ENCODE results near the gene ALDH3A1. TPM values are rescaled to one million over a fixed set of nuclear protein-coding genes. Genes with fewer than 3 reads are reported as not detected.

The ALDH3A1 gene
- total RNA-seq, 1 experiment from 2014 or later: 30.1 TPM

- no peaks in the 10 kb centered on the region for H3K9me2 ChIP-seq (replicated peaks; ENCODE audit: low read length)
- no peaks in the 10 kb centered on the region for H3K36me3 ChIP-seq (ENCODE audit: low read depth, low read length)
- CTCF ChIA-PET: interaction anchor here (1.0 kb wide), 2 partner anchors 18 to 23 kb away, joined by 3 to 5 read pairs; no protein-coding TSS in a partner anchor
- intact Hi-C loops (cut with micrococcal nuclease): no loop called here
- no peaks in the 10 kb centered on the region for H3F3A ChIP-seq (ENCODE audit: low read length, unreplicated experiment)
- TF ChIP-seq EZH2phosphoT487 (IDR thresholded peaks at IDR 0.05; ENCODE audit: borderline replicate concordance, low read length) (no peak), CTCF (conservative IDR thresholded peaks at IDR 0.05; ENCODE audit: low read depth, low read length) (no peak), EZH2 (IDR thresholded peaks at IDR 0.05; ENCODE audit: low read length, unreplicated experiment) (no peak)
- H3K27ac ChIP-seq (ENCODE audit: low read length): no peak overlapping the region
- H3K4me3 ChIP-seq (ENCODE audit: low read length): no peak overlapping the region
- POLR2A ChIA-PET (ENCODE audit: unreplicated experiment): no interaction called here
- H4K20me1 ChIP-seq (ENCODE audit: low read length): no peaks in the 10 kb centered on the region
- no peak for ATAC-seq
- no peaks in the 10 kb centered on the region for H3K9me3 ChIP-seq (ENCODE audit: low read length)
- H3K79me2 ChIP-seq (ENCODE audit: low read length): no peaks in the 10 kb centered on the region
- H3K4me2 ChIP-seq (ENCODE audit: low read length): no peak overlapping the region
- no peak overlapping the region for H2AFZ ChIP-seq (ENCODE audit: low read length)
- H3K27me3 ChIP-seq (ENCODE audit: low read length): no peaks in the 10 kb centered on the region
- no TSS peak for BruUV-seq (replicated peaks)
- no peak for DNase-seq
- peaks cover 31% of the 10 kb centered on the region for H3K4me1 ChIP-seq (ENCODE audit: insufficient read depth, low read length)
- no peak overlapping the region for H3K9ac ChIP-seq (ENCODE audit: low read length)
Observed at GRCh38 chr17:19744492-19744891, 3.6 kb downstream of the ALDH3A1 start.

- DNase-seq: no peak
- no peak overlapping the region for H3K27ac ChIP-seq (ENCODE audit: low read length)
Observed at GRCh38 chr17:19743101-19744100, 4.7 kb downstream of the ALDH3A1 start.

More at GRCh38 chr17:19743101-19744100, 4.7 kb downstream of the ALDH3A1 start:
- no peak overlapping the region for H3K4me3 ChIP-seq (ENCODE audit: low read length)
- CTCF ChIA-PET: no interaction called here
- intact Hi-C loops (cut with micrococcal nuclease): no loop called here
- peaks cover 20% of the 10 kb centered on the region for H3K4me1 ChIP-seq (ENCODE audit: insufficient read depth, low read length)
- no peak overlapping the region for H2AFZ ChIP-seq (ENCODE audit: low read length)
- H4K20me1 ChIP-seq (ENCODE audit: low read length): no peaks in the 10 kb centered on the region
- H3K79me2 ChIP-seq (ENCODE audit: low read length): no peaks in the 10 kb centered on the region
- POLR2A ChIA-PET (ENCODE audit: unreplicated experiment): no interaction called here
- BruUV-seq (replicated peaks): no TSS peak
- H3K27me3 ChIP-seq (ENCODE audit: low read length): no peaks in the 10 kb centered on the region
- no peak for TF ChIP-seq EZH2phosphoT487 (IDR thresholded peaks at IDR 0.05; ENCODE audit: borderline replicate concordance, low read length)
- TF ChIP-seq CTCF (conservative IDR thresholded peaks at IDR 0.05; ENCODE audit: low read depth, low read length): no peak
- TF ChIP-seq EZH2 (IDR thresholded peaks at IDR 0.05; ENCODE audit: low read length, unreplicated experiment): no peak
- no peak for ATAC-seq
- no peaks in the 10 kb centered on the region for H3K36me3 ChIP-seq (ENCODE audit: low read depth, low read length)
- no peak overlapping the region for H3K4me2 ChIP-seq (ENCODE audit: low read length)
- H3K9me2 ChIP-seq (replicated peaks; ENCODE audit: low read length): no peaks in the 10 kb centered on the region
- no peak overlapping the region for H3K9ac ChIP-seq (ENCODE audit: low read length)
- H3K9me3 ChIP-seq (ENCODE audit: low read length): no peaks in the 10 kb centered on the region
- no peaks in the 10 kb centered on the region for H3F3A ChIP-seq (ENCODE audit: low read length, unreplicated experiment)
